A549 (cell line): ENCODE measurements around the gene HRH2. TPM values are rescaled to one million over a fixed set of nuclear protein-coding genes. Genes with fewer than 3 reads are reported as not detected.
"Not testable (repeated sequence)": the region's sequence is repeated elsewhere in the genome, so short reads cannot be mapped to it uniquely, and the experiment has no call there.

Source experiments
- ATAC-seq, 2 experiments: fragments of 200-7000 bp in 1 of 2; fragments of >200 bp in 1 of 2; cut with Nextera tagmentation in 1 of 2; cut with Tn5 transposase in 1 of 2; 3 replicates each; pipeline versions ENCODE4 v1.8.0 to v1.9.1; 2018 to 2020; ENCODE audit warnings: mild to moderate bottlenecking in 1 of 2, moderate library complexity in 1 of 2
- CTCF ChIA-PET: fragments of 300-600 bp; sonication (Branson Sonifier 250); formaldehyde crosslinking; extraction: SDS; loops from one replicate; lab custom pipeline; 2021; ENCODE audit warnings: antibody characterized with exemption, inconsistent platforms; lab: Yijun Ruan, JAX
- POLR2A ChIA-PET: fragments of 350-600 bp; formaldehyde crosslinking; extraction: SDS; loops from one replicate; lab custom pipeline; 2021; ENCODE audit warnings: antibody characterized with exemption, inconsistent platforms; lab: Yijun Ruan, JAX
- DNase-seq, 2 experiments: peaks; one replicate each; pipeline versions ENCODE4 v3.0.0 to v3.0.0-alpha.2; 2011 to 2016; ENCODE audit warnings: low read depth in 1 of 2, low spot score in 1 of 2
- FAIRE-seq: peaks from 2 replicates; lab custom pipeline; 2011; peaks lifted over from hg19 to GRCh38; lab: Jason Lieb, UNC
- H3K27ac ChIP-seq, 2 experiments: fragments of >200 bp; sonication (Bioruptor Twin); formaldehyde crosslinking; 3 replicates each; pipeline ENCODE4 v1.5.1; 2016 to 2017
- H3K4me1 ChIP-seq: fragments of >200 bp; sonication (Bioruptor Twin); formaldehyde crosslinking; 3 replicates; pipeline ENCODE4 v1.6.1; 2016
- H3K4me2 ChIP-seq: fragments of >200 bp; sonication (Bioruptor Twin); formaldehyde crosslinking; 3 replicates; pipeline ENCODE4 v1.6.1; 2016
- H3K4me3 ChIP-seq: fragments of >200 bp; sonication (Bioruptor Twin); formaldehyde crosslinking; 3 replicates; pipeline ENCODE4 v1.5.1; 2016
- H3K9me3 ChIP-seq: fragments of >200 bp; sonication (Bioruptor Twin); formaldehyde crosslinking; 3 replicates; pipeline ENCODE4 v1.6.1; 2016
- BHLHE40 ChIP-seq: IDR thresholded peaks from 2 replicates; pipeline ENCODE4 v1.6.1; 2012; ENCODE audit warnings: low read depth, low read length, inconsistent platforms
- CHD2 ChIP-seq: fragments of 150-350 bp; IDR thresholded peaks from 2 replicates; pipeline ENCODE4 v1.6.1; 2014; ENCODE audit warnings: low read length; ENCODE audit not compliant: partially characterized antibody
- JUN ChIP-seq, 2 experiments: fragments of >200 bp; sonication (Bioruptor Twin); formaldehyde crosslinking; IDR thresholded peaks; 2 replicates in 1 of 2; 3 replicates in 1 of 2; pipeline ENCODE4 v1.6.1; 2016 to 2017
- JUNB ChIP-seq: fragments of >200 bp; sonication (Bioruptor Twin); formaldehyde crosslinking; IDR thresholded peaks from 2 replicates; pipeline ENCODE4 v1.6.1; 2016
- KDM5A ChIP-seq: fragments of 200-600 bp; sonication (generic); IDR thresholded peaks from 2 replicates; pipeline ENCODE4 v1.6.1; 2016; ENCODE audit warnings: antibody characterized with exemption, mild to moderate bottlenecking
- POLR2A ChIP-seq: IDR thresholded peaks from 2 replicates; pipeline ENCODE4 v1.6.1; 2012; ENCODE audit warnings: mild to moderate bottlenecking, low read length
- POLR2AphosphoS2 ChIP-seq: conservative IDR thresholded peaks from 2 replicates; pipeline ENCODE4 v1.6.1; 2012; ENCODE audit warnings: low read length, improper control_type of control experiment, inconsistent platforms
- SMC3 ChIP-seq: fragments of >200 bp; sonication (Bioruptor Twin); formaldehyde crosslinking; IDR thresholded peaks from 3 replicates; pipeline ENCODE4 v1.6.1; 2018; ENCODE audit warnings: inconsistent platforms
- ZNF302 ChIP-seq: fragments of 250-450 bp; sonication (Bioruptor Pico); IDR thresholded peaks from 2 replicates; pipeline ENCODE4 v1.9.0; 2021; ENCODE audit warnings: inconsistent platforms, mild to moderate bottlenecking, moderate library complexity
- WGBS: methylation state at CpG from one replicate; pipeline ENCODE4 v1.1.6; 2017; ENCODE audit errors: missing lambda C conversion rate; 5-methylcytosine and 5-hydroxymethylcytosine counted together
- polyA plus RNA-seq, 4 experiments: library from polyadenylated mRNA; depleted of rRNA in 3 of 4; stranded (reverse); fragments of >200 nt; fragmentation: RNase III in 1 of 4; extraction: RNeasy Plus Mini Kit Qiagen cat#74134 plus additional on column Dnase treatment in 1 of 4; gene quantifications; 2 replicates in 3 of 4; 3 replicates in 1 of 4; pipeline ENCODE4 v1.2.3, GENCODE V29; 2011 to 2017
- TF ChIP-seq, protein P1 (sequence below): fragments of 450-650 bp; IDR thresholded peaks from 2 replicates; pipeline ENCODE4 v1.6.1; 2014; ENCODE audit warnings: antibody characterized with exemption
- TF ChIP-seq, protein P2 (sequence below): IDR thresholded peaks from 2 replicates; pipeline ENCODE4 v1.6.1; 2012; ENCODE audit warnings: low read depth, borderline replicate concordance
- TF ChIP-seq, protein P3 (sequence below): fragments of 200-600 bp; sonication (generic); IDR thresholded peaks from 2 replicates; pipeline ENCODE4 v1.6.1; 2016; ENCODE audit warnings: antibody characterized with exemption, mild to moderate bottlenecking, moderate library complexity

Gene HRH2
- polyA plus RNA-seq, 2 of the 4 experiments (the other 2 are of a cell fraction) = 0.58 to 0.62 TPM

DNA sequence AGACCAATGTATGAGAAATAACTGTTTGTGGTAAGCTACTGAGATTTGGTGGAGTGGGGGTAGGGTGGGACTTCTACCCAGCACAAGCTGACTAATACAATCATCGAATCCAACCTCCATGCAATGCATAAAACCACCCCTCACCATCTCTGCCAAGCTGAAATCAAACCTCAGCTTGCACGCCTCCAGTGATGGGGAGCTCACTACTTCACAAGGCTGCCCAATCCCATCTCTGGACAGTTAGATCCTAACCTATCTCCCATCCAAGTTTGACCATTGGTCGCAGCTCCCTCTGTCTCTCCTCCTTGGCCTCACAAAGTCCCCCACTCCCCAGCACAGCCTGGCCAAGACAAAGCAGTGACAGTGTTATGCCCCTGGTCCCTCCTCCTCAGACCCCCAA, 47.0 kb upstream of the HRH2 start:
- H3K4me3 ChIP-seq = no peak overlapping the region
- H3K4me2 ChIP-seq = no peak overlapping the region
- 13% methylated on average over 3 of the region's 3 CpGs for whole genome bisulfite sequencing
- no peaks in the 10 kb centered on the region for H3K4me1 ChIP-seq
- ChIA-PET POLR2A (no interaction called here), CTCF (no interaction called here)
- DNase-seq (no peak), ATAC-seq (no peak), FAIRE-seq (no peak)
- 0 out of 3 replicates have a peak, but pooled peaks cover 4% of the 10 kb centered on the region for H3K9me3 ChIP-seq
- H3K27ac ChIP-seq = no peak overlapping the region
- no peak for TF ChIP-seq SMC3
- no peak for TF ChIP-seq JUNB
- TF ChIP-seq, protein P1, sequence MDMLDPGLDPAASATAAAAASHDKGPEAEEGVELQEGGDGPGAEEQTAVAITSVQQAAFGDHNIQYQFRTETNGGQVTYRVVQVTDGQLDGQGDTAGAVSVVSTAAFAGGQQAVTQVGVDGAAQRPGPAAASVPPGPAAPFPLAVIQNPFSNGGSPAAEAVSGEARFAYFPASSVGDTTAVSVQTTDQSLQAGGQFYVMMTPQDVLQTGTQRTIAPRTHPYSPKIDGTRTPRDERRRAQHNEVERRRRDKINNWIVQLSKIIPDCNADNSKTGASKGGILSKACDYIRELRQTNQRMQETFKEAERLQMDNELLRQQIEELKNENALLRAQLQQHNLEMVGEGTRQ = no peak
- TF ChIP-seq POLR2AphosphoS2 = no peak

DNA sequence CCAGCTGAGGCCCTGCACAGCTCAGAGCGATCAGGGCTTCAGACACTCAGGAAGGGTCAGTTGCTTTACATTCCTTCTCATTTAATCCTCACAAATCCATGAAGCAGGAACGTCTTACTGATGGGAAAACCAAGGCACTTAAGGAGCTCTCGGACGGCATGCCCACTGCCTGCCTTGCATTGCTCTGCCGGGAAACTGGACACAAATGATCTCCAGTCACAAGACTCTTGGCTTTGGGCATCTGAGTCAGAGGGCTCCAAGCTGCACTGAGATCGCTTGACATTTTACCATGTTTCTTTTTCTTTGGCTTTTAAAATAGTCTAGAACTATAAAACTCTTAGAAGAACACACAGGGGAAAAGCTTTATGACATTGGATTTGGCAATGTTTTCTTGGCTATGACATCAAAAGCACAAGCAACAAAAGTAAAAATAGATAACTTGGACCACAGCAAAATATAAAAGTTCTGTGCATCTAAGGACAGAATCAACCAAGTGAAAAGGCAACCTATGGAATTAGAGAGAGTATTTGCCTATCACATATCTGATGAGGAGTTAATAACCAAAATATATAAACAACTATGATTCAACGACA, 43.6 kb upstream of the HRH2 start:
- POLR2A ChIA-PET = no interaction called here
- TF ChIP-seq POLR2A (no peak), ZNF302 (CRISPR knock-in tag) (no peak)
- TF ChIP-seq, all 56 proteins: peak for 0
- no peak overlapping the region for H3K27ac ChIP-seq
- H3K4me1 ChIP-seq = no peaks in the 10 kb centered on the region
- H3K9me3 ChIP-seq = 0 out of 3 replicates have a peak, but pooled peaks cover 4% of the 10 kb centered on the region
- no peak overlapping the region for H3K4me2 ChIP-seq
- H3K4me3 ChIP-seq = no peak overlapping the region
- DNase-seq (no peak), FAIRE-seq (no peak), ATAC-seq (no peak)
- CTCF ChIA-PET = no interaction called here
- 40% methylated on average over 7 of the region's 7 CpGs for WGBS

DNA sequence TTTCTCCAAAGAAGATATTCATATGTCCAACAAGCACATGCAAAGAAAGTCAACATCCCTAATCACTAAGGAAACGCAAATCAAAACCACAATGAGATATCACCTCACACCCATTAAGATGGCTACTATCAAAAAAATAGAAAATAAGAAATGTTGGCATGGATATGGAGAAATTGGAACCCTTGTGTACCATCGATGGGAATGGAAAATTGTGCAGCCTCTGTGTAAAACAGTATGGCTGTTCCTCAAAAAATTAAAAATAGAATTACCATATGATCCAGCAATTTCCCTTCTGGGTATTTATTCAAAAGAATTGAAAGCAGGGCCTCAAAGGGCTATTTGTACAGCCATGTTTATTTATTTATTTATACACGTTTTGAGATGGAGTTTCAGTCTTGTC, 43.0 kb upstream of the HRH2 start:
- ChIA-PET POLR2A (no interaction called here), CTCF (no interaction called here)
- WGBS = 19% methylated on average over 3 of the region's 3 CpGs
- FAIRE-seq = no peak
- Histone ChIP-seq H3K4me3 (no peak overlapping the region), H3K4me1 (no peaks in the 10 kb centered on the region), H3K27ac (no peak overlapping the region), H3K4me2 (no peak overlapping the region), H3K9me3 (0 out of 3 replicates have a peak, but pooled peaks cover 4% of the 10 kb centered on the region)
- DNase-seq = no peak
- ATAC-seq = no peak
- no peak for TF ChIP-seq JUN (IDR thresholded peaks at IDR 0.05)

DNA sequence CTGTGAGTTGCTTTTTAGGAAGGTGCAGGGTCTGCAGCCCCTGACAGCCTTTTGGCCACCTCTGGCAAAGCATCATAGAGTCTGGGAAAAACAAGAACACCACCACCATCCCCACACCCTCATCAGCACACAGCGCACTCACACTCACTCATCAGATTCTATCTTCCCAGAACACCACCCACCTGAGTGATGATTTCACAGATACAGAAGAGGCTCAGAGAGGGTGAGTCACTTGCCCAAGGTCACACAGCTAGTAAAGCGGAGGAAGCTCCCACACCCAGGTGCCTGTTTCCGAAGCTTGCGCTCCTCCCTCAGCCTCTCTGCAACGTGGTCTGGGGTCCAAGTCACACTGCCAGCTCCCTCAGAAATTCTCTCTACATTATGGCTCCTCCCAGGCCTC, 41.8 kb upstream of the HRH2 start:
- no peak for FAIRE-seq
- no peak for TF ChIP-seq BHLHE40
- TF ChIP-seq ZNF302 (CRISPR knock-in tag) = no peak
- TF ChIP-seq CHD2 = no peak
- no peak for TF ChIP-seq KDM5A
- TF ChIP-seq, protein P2, sequence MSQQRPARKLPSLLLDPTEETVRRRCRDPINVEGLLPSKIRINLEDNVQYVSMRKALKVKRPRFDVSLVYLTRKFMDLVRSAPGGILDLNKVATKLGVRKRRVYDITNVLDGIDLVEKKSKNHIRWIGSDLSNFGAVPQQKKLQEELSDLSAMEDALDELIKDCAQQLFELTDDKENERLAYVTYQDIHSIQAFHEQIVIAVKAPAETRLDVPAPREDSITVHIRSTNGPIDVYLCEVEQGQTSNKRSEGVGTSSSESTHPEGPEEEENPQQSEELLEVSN = no peak
- TF ChIP-seq, protein P3, sequence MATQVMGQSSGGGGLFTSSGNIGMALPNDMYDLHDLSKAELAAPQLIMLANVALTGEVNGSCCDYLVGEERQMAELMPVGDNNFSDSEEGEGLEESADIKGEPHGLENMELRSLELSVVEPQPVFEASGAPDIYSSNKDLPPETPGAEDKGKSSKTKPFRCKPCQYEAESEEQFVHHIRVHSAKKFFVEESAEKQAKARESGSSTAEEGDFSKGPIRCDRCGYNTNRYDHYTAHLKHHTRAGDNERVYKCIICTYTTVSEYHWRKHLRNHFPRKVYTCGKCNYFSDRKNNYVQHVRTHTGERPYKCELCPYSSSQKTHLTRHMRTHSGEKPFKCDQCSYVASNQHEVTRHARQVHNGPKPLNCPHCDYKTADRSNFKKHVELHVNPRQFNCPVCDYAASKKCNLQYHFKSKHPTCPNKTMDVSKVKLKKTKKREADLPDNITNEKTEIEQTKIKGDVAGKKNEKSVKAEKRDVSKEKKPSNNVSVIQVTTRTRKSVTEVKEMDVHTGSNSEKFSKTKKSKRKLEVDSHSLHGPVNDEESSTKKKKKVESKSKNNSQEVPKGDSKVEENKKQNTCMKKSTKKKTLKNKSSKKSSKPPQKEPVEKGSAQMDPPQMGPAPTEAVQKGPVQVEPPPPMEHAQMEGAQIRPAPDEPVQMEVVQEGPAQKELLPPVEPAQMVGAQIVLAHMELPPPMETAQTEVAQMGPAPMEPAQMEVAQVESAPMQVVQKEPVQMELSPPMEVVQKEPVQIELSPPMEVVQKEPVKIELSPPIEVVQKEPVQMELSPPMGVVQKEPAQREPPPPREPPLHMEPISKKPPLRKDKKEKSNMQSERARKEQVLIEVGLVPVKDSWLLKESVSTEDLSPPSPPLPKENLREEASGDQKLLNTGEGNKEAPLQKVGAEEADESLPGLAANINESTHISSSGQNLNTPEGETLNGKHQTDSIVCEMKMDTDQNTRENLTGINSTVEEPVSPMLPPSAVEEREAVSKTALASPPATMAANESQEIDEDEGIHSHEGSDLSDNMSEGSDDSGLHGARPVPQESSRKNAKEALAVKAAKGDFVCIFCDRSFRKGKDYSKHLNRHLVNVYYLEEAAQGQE = no peak
- ATAC-seq = no peak
- DNase-seq = no peak
- 65% methylated on average over 5 of the region's 5 CpGs for WGBS
- Histone ChIP-seq H3K4me2 (no peak overlapping the region), H3K27ac (no peak overlapping the region), H3K4me1 (no peaks in the 10 kb centered on the region), H3K4me3 (no peak overlapping the region), H3K9me3 (peaks cover 4% of the 10 kb centered on the region; the same call in 1 of the 3 replicates)
- ChIA-PET CTCF (interaction anchor here (0.7 to 1.6 kb wide), 2 partner anchors 8 to 82 kb away, joined by 3 to 5 read pairs; no protein-coding TSS in a partner anchor), POLR2A (no interaction called here)

DNA sequence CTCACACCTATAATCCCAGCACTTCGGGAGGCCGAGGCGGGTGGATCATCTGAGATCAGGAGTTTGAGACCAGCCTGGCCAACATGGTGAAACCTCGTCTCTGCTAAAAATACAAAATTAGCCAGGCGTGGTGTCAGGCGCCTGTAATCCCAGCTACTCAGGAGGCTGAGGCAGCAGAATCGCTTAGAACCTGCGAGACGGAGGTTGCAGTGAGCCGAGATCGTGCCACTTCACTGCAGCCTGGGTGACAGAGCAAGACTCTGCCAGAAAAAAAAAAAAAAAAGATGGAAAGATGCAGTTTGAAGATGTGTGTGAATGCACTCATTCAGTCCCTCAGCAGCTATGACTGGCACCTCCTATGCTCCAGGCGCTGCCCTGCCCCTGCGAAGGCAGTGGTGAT, 41.3 kb upstream of the HRH2 start:
- WGBS = 59% methylated on average over 13 of the region's 13 CpGs
- H3K4me2 ChIP-seq, POLR2A ChIA-PET, H3K27ac ChIP-seq, H3K4me1 ChIP-seq, ATAC-seq, H3K9me3 ChIP-seq, H3K4me3 ChIP-seq, DNase-seq, FAIRE-seq: not testable (repeated sequence)
- CTCF ChIA-PET = interaction anchor here (1.6 kb wide), 1 partner anchor 9 kb away, joined by 5 read pairs; no protein-coding TSS in a partner anchor
